Measurements from ENCODE around the gene RAB22A. TPM values are rescaled to one million over a fixed set of nuclear protein-coding genes. Genes with fewer than 3 reads are reported as not detected.

Gene RAB22A, protein sequence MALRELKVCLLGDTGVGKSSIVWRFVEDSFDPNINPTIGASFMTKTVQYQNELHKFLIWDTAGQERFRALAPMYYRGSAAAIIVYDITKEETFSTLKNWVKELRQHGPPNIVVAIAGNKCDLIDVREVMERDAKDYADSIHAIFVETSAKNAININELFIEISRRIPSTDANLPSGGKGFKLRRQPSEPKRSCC
- polyA plus RNA-seq (2012; ENCODE audit: insufficient read depth, insufficient read length): 4.0 TPM

DNA sequence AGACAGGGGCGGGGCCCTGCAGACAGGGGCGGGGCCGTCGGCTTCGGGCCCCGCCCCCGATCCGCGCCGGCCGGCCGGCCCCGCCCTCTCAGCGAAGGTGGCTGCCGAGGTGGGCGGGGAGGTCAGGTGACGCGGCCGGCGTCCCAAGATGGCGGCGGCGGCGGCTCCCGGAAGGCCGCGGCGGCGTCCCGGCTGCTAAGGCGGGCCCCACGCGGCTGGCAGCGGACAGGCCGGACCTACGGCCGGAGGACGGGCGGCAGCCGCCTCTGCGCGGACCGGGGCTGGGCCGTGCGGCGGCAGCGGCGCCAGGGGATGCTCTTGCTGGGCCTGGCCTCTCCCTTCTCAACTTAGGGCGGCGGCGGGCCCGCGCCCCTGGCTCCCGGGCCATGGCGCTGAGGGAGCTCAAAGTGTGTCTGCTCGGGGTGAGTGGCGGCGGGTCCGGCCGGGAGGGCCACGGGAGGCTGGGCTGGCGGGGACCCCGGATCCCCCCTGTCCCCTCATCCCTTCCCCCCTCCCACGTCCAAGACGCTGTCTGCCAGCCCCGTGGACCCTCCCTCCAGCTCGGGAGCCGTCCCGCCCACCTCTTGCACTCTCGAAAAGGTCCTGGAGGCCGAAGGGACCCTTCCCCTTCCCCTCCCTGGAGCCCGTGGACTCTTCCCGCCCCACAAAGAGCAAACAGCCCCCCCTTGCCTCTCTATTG is at the start of gene RAB22A:
TSS of gene RAB22A (plus strand) at position 125 of the 700 bp plus-strand sequence. CDS start at position 387, 262 bp downstream.
- no peak for DNase-seq (ENCODE audit: low read depth, low spot score)
- H3K4me3 ChIP-seq (ENCODE audit: low read length): peak within 1 kb of the TSS; percentile 89

DNA sequence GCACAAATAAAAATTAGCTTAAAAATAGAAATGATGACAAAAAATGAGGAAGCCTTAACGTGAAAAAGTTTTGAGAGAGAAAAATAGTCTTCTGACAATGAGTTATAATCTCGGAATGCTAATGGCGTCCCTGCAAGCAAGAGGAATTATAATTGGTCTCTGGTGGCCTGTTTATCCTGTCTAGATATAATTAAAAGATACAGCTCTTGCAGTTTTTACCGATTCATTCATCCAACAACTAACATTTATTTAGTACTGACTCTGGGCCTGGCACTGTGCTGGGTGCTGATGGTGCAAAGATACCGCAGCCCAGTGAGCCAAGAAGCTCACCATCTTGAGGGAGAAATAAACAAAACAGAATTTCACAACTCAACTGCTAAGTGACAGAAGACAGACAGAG is 49.5 kb upstream of the RAB22A start:
- no peak for DNase-seq (ENCODE audit: low read depth, low spot score)

DNA sequence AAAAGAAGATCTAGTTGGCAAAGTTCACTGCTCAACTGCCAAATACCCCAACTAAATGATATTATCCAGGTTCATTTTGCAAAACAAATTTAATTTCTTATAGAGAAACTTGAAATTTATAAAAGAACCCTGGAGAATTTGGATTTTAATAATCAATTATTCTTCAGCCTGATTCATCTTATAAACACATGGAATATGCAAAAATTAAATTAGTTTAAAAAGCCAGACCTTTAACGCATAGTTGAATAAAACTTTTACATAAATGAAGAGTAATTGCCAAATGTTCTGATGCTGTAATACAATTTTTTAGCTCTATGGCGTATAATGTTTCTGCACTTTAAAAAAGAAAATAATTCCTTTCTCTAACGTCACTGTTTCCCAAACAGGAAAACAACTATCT is 47.9 kb upstream of the RAB22A start:
- no peak overlapping the region for H3K4me3 ChIP-seq (ENCODE audit: low read length)
- DNase-seq (ENCODE audit: low read depth, low spot score): no peak

More for the DNA sequence above, 49.5 kb upstream of the RAB22A start:
- H3K4me3 ChIP-seq (ENCODE audit: low read length): no peak overlapping the region

DNA sequence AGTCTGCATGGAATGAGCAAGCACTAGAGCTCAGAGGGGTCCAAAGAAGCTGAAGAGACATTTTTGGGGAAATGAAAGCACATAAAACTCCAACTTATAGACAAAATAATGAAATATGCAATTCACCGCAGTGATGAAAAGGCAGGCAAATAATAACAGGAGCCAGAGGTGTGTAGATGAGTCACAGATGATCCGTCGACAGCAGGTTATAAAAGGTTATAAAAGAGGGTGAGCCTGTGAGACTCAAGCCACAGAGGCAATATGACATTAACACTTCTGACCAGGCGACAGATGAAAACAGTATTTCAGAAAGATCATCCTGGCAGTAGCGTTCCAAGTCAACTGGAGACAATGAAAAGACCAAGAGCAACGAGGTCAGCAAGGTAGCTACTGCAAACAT is 45.2 kb upstream of the RAB22A start:
- no peak overlapping the region for H3K4me3 ChIP-seq (ENCODE audit: low read length)
- DNase-seq (ENCODE audit: low read depth, low spot score): no peak

DNA sequence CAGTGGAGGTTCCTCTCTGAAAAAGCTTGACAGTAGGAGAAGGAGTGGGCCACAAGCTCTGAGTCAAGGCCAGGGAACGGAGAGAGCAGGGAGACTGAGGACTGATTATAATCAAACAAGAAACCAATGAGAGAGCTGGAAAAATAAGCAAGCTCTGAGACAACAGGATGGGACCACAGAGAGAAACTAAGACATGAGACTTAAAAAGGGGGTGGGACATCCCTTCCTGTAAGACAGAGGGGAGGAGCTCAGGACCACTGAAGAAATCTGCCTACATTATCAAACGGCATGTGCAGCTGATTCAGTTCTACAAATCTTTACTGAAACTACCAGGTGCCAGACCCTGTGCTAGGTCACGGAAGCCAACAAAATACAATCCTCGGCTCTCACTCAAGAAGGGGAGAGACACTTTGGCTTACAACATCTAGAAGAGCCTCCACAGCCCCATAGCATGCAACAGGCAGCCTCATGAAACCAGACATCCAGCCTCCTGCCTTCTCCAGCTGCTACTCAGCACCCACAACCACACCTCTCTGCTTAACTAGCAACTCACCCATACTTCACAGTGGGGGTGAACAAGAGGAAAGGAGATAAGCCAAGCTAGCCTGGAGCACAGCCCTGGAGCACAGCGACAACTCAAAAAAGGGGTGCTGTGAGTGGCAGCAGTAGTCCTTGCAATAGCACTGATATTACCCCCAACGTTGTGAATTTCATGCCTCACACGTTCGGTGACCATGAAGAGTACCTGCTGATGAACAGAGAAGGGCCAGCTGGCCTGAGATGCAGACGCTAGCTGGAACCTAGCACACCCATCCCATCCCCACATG is 41.9 kb upstream of the RAB22A start:
- no peak overlapping the region for H3K4me3 ChIP-seq (ENCODE audit: low read length)
- peak; percentile 44 for DNase-seq (ENCODE audit: low read depth, low spot score)

DNA sequence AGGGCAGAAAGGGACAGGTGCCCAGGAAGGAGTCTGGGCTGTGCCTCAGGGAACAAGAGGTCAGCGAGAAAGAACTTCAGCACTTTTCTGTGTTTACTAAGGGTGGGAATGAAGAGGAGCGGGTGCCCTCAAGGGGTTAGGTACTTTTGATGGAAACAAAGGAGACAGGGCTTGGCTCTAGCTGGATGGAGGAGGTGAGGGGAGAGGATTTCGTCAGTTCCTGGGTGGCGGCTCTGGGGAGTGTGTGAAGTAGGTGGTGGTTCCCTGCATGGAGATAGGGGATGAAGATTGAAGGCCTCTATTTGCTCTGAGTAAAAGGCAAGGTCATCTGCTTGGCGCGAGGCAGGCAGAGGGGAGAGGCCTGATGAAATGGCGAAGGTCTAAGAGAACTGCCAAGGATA is 41.1 kb upstream of the RAB22A start:
- no peak overlapping the region for H3K4me3 ChIP-seq (ENCODE audit: low read length)
- DNase-seq (ENCODE audit: low read depth, low spot score): no peak

DNA sequence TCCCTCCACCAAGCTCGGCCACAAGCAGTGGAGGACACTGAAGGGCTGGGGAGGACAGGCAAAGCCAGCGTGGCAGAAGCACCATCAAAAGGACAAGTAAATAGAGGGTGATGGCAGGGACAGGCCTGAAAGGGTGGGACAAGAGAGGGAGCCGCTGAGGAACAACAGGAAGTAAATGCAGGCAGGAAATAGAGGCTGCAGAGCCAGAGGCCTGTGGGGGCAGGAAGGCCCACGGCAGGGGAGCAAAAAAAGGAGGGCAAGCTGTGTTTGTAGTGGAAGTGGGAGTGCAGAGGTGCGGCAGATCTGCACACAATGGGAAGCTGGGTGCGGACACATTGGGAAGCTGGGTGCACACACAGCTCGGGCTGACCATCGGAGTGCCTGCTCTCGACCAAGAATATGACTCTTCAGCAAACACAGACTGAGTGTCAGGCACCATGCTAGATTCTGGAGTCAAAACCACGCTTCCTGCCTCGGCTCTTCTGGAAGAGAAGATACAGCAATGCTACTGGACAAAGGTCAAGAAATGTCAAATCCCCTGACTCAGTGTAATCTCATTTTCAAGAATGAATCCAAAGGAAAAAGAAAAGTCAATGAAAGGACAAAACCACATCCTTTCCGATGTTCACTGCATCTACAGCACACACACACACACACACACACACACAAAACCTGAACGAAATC is 40.4 kb upstream of the RAB22A start:
- H3K4me3 ChIP-seq (ENCODE audit: low read length): no peak overlapping the region
- DNase-seq (ENCODE audit: low read depth, low spot score): peak; percentile 28

DNA sequence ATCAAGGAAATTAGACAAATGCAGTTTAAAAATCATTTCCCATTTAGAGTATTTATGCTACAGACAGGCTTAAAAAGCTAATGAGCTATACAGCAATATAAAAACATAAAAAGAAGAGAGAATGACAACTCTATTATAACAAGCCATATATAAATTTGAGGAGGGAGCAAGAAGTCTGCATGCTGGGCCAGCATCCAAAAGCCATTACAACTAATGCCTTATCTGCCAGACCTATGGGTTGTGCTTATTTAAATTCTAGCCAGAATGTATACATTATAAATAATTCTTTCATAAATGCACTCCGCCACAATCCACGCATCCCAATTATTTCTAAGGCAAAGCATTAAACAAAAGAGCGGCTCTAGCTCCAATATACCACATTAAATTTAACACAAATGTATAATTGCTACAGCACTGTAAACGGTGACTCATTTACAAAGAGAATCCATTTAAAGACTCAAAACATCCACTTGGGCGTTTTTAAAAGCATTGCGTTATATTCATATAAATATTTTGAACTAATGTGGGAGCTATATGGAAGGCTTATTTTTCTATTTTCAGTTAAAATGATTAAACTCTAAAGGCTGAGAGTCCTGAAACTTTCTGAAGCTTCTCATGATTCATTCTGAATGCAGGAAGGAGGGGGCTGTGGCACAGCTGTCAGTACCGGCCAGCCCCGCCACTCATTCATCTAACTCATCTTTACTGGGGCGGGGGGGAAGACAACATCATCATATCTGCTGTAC is 37.7 kb upstream of the RAB22A start:
- no peak for DNase-seq (ENCODE audit: low read depth, low spot score)

DNA sequence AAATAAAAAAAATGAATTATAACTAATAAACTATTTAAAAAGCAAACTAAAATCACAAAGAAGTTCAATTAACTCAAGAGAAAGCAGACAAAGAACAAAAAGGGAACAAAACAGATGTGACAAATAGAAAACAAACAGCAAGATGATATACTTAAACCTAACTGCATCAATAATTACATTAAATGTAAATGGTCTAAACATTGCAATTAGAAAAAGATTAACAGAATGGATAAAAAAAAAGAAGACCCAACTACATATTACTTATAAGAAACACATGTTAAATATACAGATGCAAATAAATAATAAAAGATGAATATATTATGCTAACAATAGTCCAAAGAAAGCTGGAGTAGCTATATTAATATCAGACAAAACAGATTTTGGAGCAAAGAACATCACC is 35.1 kb upstream of the RAB22A start:
- no peak overlapping the region for H3K4me3 ChIP-seq (ENCODE audit: low read length)
- DNase-seq (ENCODE audit: low read depth, low spot score): no peak

More for the DNA sequence above, 37.7 kb upstream of the RAB22A start:
- H3K4me3 ChIP-seq (ENCODE audit: low read length): no peak overlapping the region

DNA sequence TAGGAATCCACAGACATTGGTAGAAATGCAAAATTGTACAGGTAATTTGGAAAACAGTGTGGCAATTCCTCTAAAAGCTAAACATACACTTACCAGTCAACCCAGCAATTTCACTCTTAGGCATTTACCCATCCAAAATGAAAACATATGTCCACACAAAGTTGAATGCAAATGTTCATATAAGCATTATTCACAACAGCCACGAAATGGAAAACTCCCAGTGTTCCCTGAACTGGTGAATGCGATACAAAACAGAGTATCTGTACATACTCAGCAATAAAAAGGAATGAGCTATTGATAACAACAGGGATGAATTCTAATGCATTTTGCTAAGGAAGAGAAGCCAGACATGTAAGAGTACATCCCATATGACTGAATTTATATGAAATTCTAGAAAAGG is 32.4 kb upstream of the RAB22A start:
- no peak overlapping the region for H3K4me3 ChIP-seq (ENCODE audit: low read length)
- no peak for DNase-seq (ENCODE audit: low read depth, low spot score)

DNA sequence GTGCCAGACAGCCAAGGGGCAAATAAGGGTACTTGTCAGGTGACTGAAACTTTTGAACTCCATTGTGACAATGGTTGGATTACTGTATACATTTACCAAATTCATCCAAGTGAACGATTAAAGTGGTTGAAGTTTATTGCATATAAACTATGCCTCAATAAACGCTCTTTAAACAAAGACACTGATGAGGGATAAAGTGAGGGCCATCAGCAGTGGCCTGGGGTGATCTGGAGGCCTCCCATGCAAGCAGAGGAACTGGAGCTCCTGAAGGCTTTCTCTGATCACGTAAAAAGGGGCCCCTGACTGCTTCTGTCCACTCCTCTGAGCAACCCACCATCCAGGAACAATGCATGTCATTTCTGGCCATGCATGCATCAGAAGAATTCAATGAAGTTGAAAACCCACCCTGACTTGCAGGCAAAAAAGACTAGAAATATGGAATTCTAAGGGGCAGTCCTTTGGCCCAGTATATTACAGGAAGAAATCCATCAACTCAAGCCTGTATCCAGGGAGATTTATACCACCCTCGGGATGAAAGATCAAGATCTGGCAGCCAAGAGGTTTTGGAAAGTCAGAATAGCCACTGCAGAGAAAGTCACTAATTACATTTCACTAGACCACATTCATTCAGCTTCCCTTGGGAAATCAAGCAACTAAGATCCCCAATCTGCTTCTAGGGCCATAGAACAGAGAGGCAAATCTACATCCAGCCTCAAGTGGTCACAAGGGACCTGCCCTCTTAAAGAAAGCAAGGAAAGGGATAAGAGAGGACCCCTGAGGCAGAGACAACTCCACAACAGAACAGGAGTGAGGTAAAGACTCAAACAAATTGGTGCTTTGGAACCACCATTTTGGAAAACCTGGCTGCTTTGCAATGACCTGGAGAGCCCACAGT is 31.7 kb upstream of the RAB22A start:
- no peak for DNase-seq (ENCODE audit: low read depth, low spot score)
- no peak overlapping the region for H3K4me3 ChIP-seq (ENCODE audit: low read length)

DNA sequence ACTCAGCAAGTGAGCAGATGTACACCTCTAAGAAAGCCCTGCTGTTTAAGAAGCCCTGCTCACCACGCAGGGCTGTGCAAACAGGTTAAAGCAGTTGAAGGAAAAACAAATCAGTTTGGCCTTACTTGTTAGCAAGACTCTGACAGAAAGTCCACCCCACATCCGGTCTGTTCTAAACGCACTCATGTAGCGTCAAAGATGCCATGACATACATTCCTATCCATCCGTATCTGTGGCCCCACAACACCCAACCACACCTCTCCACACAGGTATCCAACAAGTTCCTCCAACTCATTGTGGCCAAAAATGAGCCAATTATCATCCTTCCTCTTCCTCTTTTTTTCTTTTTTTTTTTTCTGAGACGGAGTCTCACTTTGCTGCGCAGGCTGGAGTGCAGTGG is 22.8 kb upstream of the RAB22A start:
- H3K4me3 ChIP-seq (ENCODE audit: low read length): no peak overlapping the region
- DNase-seq (ENCODE audit: low read depth, low spot score): no peak

DNA sequence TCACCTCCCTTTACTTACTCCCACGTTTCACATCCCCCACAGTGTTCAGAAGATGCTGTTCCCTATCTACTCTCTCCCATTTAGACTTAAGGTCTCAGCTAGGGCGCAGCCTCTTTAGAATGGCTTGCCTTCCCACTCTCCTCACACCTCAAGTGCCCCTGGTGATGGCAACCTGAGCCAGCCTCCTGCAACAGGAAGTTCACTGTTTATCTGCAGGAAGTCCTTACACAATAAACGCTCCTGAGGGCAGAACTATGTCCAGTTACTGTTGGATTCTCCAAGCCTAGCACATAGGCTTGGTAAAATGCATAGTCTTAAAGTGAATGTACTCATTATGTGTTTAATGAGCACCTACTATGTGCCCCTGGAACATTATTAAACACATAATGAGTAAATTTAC is 21.9 kb upstream of the RAB22A start:
- H3K4me3 ChIP-seq (ENCODE audit: low read length): no peak overlapping the region
- no peak for DNase-seq (ENCODE audit: low read depth, low spot score)

DNA sequence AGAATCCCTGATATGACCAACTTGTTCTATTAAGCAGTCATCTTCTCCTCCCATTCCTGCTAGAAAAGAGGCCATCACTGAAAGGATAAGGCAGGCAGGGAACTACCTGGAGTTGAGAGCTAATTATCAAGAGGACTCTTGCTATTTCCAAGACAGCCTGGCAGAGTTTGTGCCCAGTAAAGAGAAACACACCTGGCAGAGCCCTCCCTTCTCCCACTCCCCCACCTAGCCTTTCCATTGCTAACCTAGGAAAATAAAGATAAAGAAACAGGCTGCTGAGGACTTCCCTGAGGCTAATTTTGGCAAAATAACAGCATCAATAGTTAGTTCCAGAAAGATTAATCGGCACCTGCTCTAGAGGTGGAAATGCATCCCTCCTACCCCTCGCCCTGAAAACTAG is 20.4 kb upstream of the RAB22A start:
- H3K4me3 ChIP-seq (ENCODE audit: low read length): no peak overlapping the region
- DNase-seq (ENCODE audit: low read depth, low spot score): no peak

DNA sequence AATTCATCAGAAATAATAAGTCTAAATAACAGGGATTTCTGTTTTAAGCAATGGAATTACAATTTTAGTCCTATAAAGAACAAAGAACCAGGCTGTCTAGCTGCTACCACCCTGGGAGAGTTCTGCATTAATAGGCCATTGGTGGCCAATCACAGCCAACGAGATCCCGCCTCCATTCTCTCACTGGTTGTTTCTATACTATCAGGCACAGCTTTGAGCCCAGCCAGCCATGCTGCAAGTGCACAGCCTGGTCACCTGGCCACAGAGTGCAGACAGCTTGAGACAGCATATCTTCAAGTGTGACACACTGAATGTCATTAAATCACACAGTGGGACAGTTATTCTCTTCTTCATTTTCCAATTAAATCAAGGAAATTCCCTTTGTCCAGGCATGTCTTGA is 16.1 kb upstream of the RAB22A start:
- DNase-seq (ENCODE audit: low read depth, low spot score): no peak

DNA sequence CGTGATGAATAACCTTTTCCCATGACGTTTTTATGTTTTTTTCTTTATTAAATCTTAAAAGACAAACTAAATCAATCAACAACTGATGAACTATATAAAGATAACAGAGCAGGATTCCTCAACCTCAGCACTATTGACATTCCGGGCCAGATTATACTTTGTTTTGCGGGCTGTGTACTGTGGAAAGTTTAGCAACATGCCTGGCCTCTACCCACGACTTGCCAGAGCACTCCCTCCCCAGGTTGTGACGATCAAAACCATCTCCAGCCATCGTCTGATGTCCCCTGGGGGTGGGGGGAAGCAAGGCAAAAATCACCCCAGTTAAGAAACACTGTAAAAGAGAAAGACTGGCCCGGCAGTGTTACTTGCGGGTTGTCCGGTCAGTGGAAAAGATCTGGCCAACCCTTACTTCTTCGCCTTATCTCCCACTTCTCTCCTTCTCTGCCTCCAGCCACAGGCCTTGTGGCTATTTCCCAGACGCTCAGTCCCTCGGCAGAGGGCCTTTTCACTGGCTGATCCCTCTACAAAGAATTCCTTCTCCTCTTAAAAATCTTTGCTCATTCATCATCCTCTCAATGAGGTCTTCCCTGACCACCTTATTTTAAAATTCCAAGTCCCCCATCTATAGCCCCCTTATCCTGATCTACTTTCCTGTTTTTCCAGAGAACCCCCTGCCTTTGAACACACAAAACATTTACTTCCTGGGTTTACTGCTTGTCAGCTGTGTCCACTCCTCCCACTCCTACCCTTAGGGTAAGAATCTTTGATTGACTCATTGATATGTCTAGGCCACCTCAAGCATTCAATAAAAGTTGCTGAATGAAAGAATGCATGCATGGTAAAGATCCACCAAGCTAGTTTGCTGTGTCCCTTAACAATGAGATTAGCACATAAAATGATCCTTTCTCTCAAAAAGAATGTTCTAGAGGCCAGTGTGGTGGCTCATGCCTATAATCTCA is 14.7 kb upstream of the RAB22A start:
- H3K4me3 ChIP-seq (ENCODE audit: low read length): no peak overlapping the region
- no peak for DNase-seq (ENCODE audit: low read depth, low spot score)

More for the DNA sequence above, 16.1 kb upstream of the RAB22A start:
- H3K4me3 ChIP-seq (ENCODE audit: low read length): no peak overlapping the region
